GM23338 (cell line): ENCODE data around the gene FKBP1A. TPM values are rescaled to one million over a fixed set of nuclear protein-coding genes. Genes with fewer than 3 reads are reported as not detected.

Experiments used
- ATAC-seq: fragments of 200-7000 bp; cut with Tn5 transposase; 3 replicates; pipeline ENCODE4 v1.9.1; 2020
- DNase-seq: peaks from one replicate; pipeline ENCODE4 v3.0.0-alpha.2; 2015; ENCODE audit warnings: low spot score
- H2AFZ ChIP-seq: fragments of 200-600 bp; sonication (generic); 2 replicates; pipeline ENCODE4 v1.8.0; 2016; ENCODE audit warnings: antibody characterized with exemption, mild to moderate bottlenecking, moderate library complexity
- H3F3A ChIP-seq: fragments of 200-600 bp; sonication (generic); replicated peaks from 2 replicates; pipeline ENCODE4 v1.8.0; 2017; ENCODE audit warnings: antibody characterized with exemption, mixed run types, low read depth
- H3K27ac ChIP-seq: fragments of 200-600 bp; sonication (generic); 2 replicates; pipeline ENCODE4 v1.6.1; 2016; ENCODE audit warnings: low read depth
- H3K27me3 ChIP-seq: fragments of 200-600 bp; sonication (generic); 2 replicates; pipeline ENCODE4 v1.8.0; 2016; ENCODE audit warnings: mild to moderate bottlenecking, mixed run types, moderate library complexity; ENCODE audit not compliant: insufficient read depth
- H3K36me3 ChIP-seq: fragments of 200-600 bp; sonication (generic); 2 replicates; pipeline ENCODE4 v1.8.0; 2016; ENCODE audit warnings: mild to moderate bottlenecking; ENCODE audit not compliant: insufficient read depth
- H3K4me1 ChIP-seq: fragments of 200-600 bp; sonication (generic); 2 replicates; pipeline ENCODE4 v1.8.0; 2016; ENCODE audit warnings: mild to moderate bottlenecking, moderate library complexity; ENCODE audit not compliant: insufficient read depth
- H3K4me2 ChIP-seq: fragments of 200-600 bp; sonication (generic); 2 replicates; pipeline ENCODE4 v1.7.1; 2017; ENCODE audit warnings: mixed run types
- H3K4me3 ChIP-seq: fragments of 200-600 bp; sonication (generic); 2 replicates; pipeline ENCODE4 v1.6.1; 2016; ENCODE audit warnings: mixed run types
- H3K79me2 ChIP-seq: fragments of 200-600 bp; sonication (generic); replicated peaks from 2 replicates; pipeline ENCODE4 v1.8.0; 2017; ENCODE audit warnings: mild to moderate bottlenecking; ENCODE audit not compliant: insufficient read depth
- H3K9me2 ChIP-seq: fragments of 200-600 bp; sonication (generic); 2 replicates; pipeline ENCODE4 v1.8.0; 2017; ENCODE audit not compliant: insufficient read depth
- H4K20me1 ChIP-seq: fragments of 200-600 bp; sonication (generic); replicated peaks from 2 replicates; pipeline ENCODE4 v1.8.0; 2017; ENCODE audit warnings: mild to moderate bottlenecking; ENCODE audit not compliant: insufficient read depth
- H3K27ac Mint-ChIP-seq: 2 replicates; pipeline ENCODE4 v1.8.0; 2020; ENCODE audit warnings: inconsistent platforms, mild to moderate bottlenecking, moderate library complexity, mixed read lengths
- H3K27me3 Mint-ChIP-seq: 3 replicates; pipeline ENCODE4 v1.8.0; 2022; ENCODE audit warnings: low read depth, mild to moderate bottlenecking, moderate library complexity, mixed read lengths, inconsistent platforms; ENCODE audit not compliant: insufficient read depth, poor library complexity
- H3K36me3 Mint-ChIP-seq: 3 replicates; pipeline ENCODE4 v1.8.0; 2021; ENCODE audit warnings: low read depth, mild to moderate bottlenecking, inconsistent platforms, moderate library complexity, mixed read lengths
- H3K4me1 Mint-ChIP-seq: 3 replicates; pipeline ENCODE4 v1.8.0; 2020; ENCODE audit warnings: mild to moderate bottlenecking, inconsistent platforms, mixed read lengths
- H3K4me3 Mint-ChIP-seq: 3 replicates; pipeline ENCODE4 v1.8.0; 2021; ENCODE audit warnings: moderate library complexity, mild to moderate bottlenecking, inconsistent platforms, mixed read lengths
- H3K9me3 Mint-ChIP-seq: 3 replicates; pipeline ENCODE4 v1.8.0; 2020; ENCODE audit warnings: moderate library complexity, mild to moderate bottlenecking, inconsistent platforms, mixed read lengths
- CREB1 ChIP-seq: fragments of 250-450 bp; sonication (Bioruptor Pico); IDR thresholded peaks from 2 replicates; pipeline ENCODE4 v1.5.0; 2020; ENCODE audit warnings: low read depth, mild to moderate bottlenecking, moderate library complexity
- CTCF ChIP-seq, 2 experiments: fragments of 200-600 bp in 1 of 2; sonication (generic) in 1 of 2; conservative IDR thresholded peaks; 2 replicates each; pipeline versions ENCODE4 v1.5.1 to v1.6.1; 2016 to 2017; ENCODE audit warnings: antibody characterized with exemption in 2 of 2, low read depth in 2 of 2, mild to moderate bottlenecking in 2 of 2, moderate library complexity in 1 of 2
- ETS1 ChIP-seq: IDR thresholded peaks from 2 replicates; pipeline ENCODE4 v1.6.1; 2016; ENCODE audit warnings: antibody characterized with exemption
- EZH2 ChIP-seq: fragments of 200-600 bp; sonication (generic); IDR thresholded peaks from one replicate; pipeline ENCODE4 v1.8.0; 2017; ENCODE audit warnings: antibody characterized with exemption, mild to moderate bottlenecking, low read depth; ENCODE audit not compliant: unreplicated experiment
- EZH2phosphoT487 ChIP-seq: fragments of 200-600 bp; sonication (generic); IDR thresholded peaks from one replicate; pipeline ENCODE4 v1.8.1; 2018; ENCODE audit warnings: antibody characterized with exemption; ENCODE audit not compliant: unreplicated experiment
- JUNB ChIP-seq: IDR thresholded peaks from one replicate; pipeline ENCODE4 v1.6.1; 2016; ENCODE audit warnings: antibody characterized with exemption; ENCODE audit not compliant: unreplicated experiment
- NANOG ChIP-seq: IDR thresholded peaks from 2 replicates; pipeline ENCODE4 v1.6.1; 2016; ENCODE audit warnings: antibody characterized with exemption, borderline replicate concordance
- REST ChIP-seq: IDR thresholded peaks from one replicate; pipeline ENCODE4 v1.6.1; 2018; ENCODE audit warnings: antibody characterized with exemption; ENCODE audit not compliant: unreplicated experiment
- STAT1 ChIP-seq: IDR thresholded peaks from one replicate; pipeline ENCODE4 v1.6.1; 2016; ENCODE audit warnings: antibody characterized with exemption; ENCODE audit not compliant: unreplicated experiment
- ZNF114 ChIP-seq: fragments of 250-450 bp; sonication (Bioruptor Pico); IDR thresholded peaks from 2 replicates; pipeline ENCODE4 v1.5.0; 2020; ENCODE audit warnings: mild to moderate bottlenecking, moderate library complexity
- ZNF331 ChIP-seq: fragments of 250-450 bp; sonication (Bioruptor Pico); IDR thresholded peaks from 2 replicates; pipeline ENCODE4 v1.5.0; 2020; ENCODE audit warnings: low read depth, mild to moderate bottlenecking, moderate library complexity
- ZNF462 ChIP-seq: fragments of 250-450 bp; sonication (Bioruptor Pico); IDR thresholded peaks from 2 replicates; pipeline ENCODE4 v1.5.0; 2020; ENCODE audit warnings: mild to moderate bottlenecking, moderate library complexity
- polyA plus RNA-seq: library from polyadenylated mRNA; unstranded; fragments of >200 nt; fragmentation: Nextera tagmentation; extraction: Ambion mirVana; gene quantifications from 2 replicates; pipeline ENCODE4 v1.2.1, GENCODE V29; 2016
- total RNA-seq: library from RNA; depleted of rRNA; stranded (reverse); fragments of >200 nt; shearing (Covaris generic); gene quantifications from 2 replicates; pipeline ENCODE4 v1.2.3, GENCODE V29; 2014

FKBP1A gene
- total and polyA plus RNA-seq, 2 experiments from 2014 or later = 171 to 350 TPM

GRCh38 chr20:1326031-1326930 lies 66.6 kb downstream of the FKBP1A start:
- no peaks in the 10 kb centered on the region for H3K27me3 ChIP-seq
- H3K4me3 Mint-ChIP-seq = no peak overlapping the region
- H3K79me2 ChIP-seq = peaks cover 36% of the 10 kb centered on the region
- H2AFZ ChIP-seq = 0 out of 2 replicates have a peak overlapping the region, but pooled peaks have one; percentile 85
- H3K4me1 Mint-ChIP-seq = peaks cover 8% of the 10 kb centered on the region; the same call in 2 of the 3 replicates
- peak overlapping the region; percentile 97; the same call in 1 of the 2 replicates for H3K27ac ChIP-seq
- H4K20me1 ChIP-seq = peaks cover 16% of the 10 kb centered on the region; the same call in 1 of the 2 replicates
- TF ChIP-seq ZNF114 (CRISPR knock-in tag) (no peak), EZH2phosphoT487 (no peak), NANOG (no peak), CTCF (conservative IDR thresholded peaks at IDR 0.05; ENCODE audit: low read depth in 2 of 2) (no peak), EZH2 (no peak), REST (no peak), CREB1 (no peak), ZNF462 (CRISPR knock-in tag) (no peak), STAT1 (no peak), JUNB (no peak), ZNF331 (CRISPR knock-in tag) (no peak), ETS1 (no peak)
- peak overlapping the region; percentile 88 for H3K4me2 ChIP-seq
- no peak for DNase-seq
- peaks cover 4% of the 10 kb centered on the region for H3K27me3 Mint-ChIP-seq
- peak overlapping the region; percentile 94 for H3K4me3 ChIP-seq
- no peaks in the 10 kb centered on the region for H3K9me2 ChIP-seq
- H3F3A ChIP-seq = no peaks in the 10 kb centered on the region
- ATAC-seq = peak; percentile 35
- peaks cover 7% of the 10 kb centered on the region for H3K4me1 ChIP-seq
- no peaks in the 10 kb centered on the region for H3K9me3 Mint-ChIP-seq
- no peak overlapping the region for H3K27ac Mint-ChIP-seq
- no peaks in the 10 kb centered on the region; the same call in 1 of the 3 replicates for H3K36me3 Mint-ChIP-seq
- no peaks in the 10 kb centered on the region for H3K36me3 ChIP-seq
